ENCODE results near the gene FKBP6. TPM values are rescaled to one million over a fixed set of nuclear protein-coding genes. Genes with fewer than 3 reads are reported as not detected.
A peak's percentile ranks its signal among the peaks of the same experiment; 100 is the strongest.

Gene FKBP6
- total and polyA plus RNA-seq, 2 of the 13 experiments (the other 11 are each of a cell fraction or from before 2014, with no cell fraction given) = 0.07 to 0.20 TPM

- TF ChIP-seq KLF6 (CRISPR knock-in tag; IDR thresholded peaks at IDR 0.05) (no peak), ZFP36 (IDR thresholded peaks at IDR 0.05; ENCODE audit: borderline replicate concordance, low read depth, low read length, partially characterized antibody) (no peak), RFXANK (CRISPR knock-in tag; IDR thresholded peaks at IDR 0.05) (no peak), ZMYM2 (CRISPR knock-in tag; IDR thresholded peaks at IDR 0.05) (no peak), YEATS4 (CRISPR knock-in tag; IDR thresholded peaks at IDR 0.05; ENCODE audit: borderline replicate concordance) (peak; percentile 35; the same call in 1 of the 2 replicates), ZNF589 (CRISPR knock-in tag; conservative IDR thresholded peaks at IDR 0.05) (no peak), MZF1 (CRISPR knock-in tag; IDR thresholded peaks at IDR 0.05; ENCODE audit: borderline replicate concordance) (no peak), HNRNPK (IDR thresholded peaks at IDR 0.05; ENCODE audit: low read depth, low read length, poor library complexity, severe bottlenecking) (no peak), GABPB1 (CRISPR knock-in tag; IDR thresholded peaks at IDR 0.05) (no peak), ZNF614 (CRISPR knock-in tag; IDR thresholded peaks at IDR 0.05; ENCODE audit: borderline replicate concordance) (no peak), NCOA2 (CRISPR knock-in tag; IDR thresholded peaks at IDR 0.05) (peak; percentile 46; the same call in 1 of the 2 replicates), ZNF652 (CRISPR knock-in tag; IDR thresholded peaks at IDR 0.05; ENCODE audit: borderline replicate concordance, low read depth) (0 out of 2 replicates have a peak, but pooled peaks have one; percentile 23), ZNF703 (CRISPR knock-in tag; IDR thresholded peaks at IDR 0.05; ENCODE audit: borderline replicate concordance) (no peak), PAXIP1 (CRISPR knock-in tag; conservative IDR thresholded peaks at IDR 0.05) (peak; percentile 85), TEF (CRISPR knock-in tag; IDR thresholded peaks at IDR 0.05) (no peak), ZNF672 (CRISPR knock-in tag; IDR thresholded peaks at IDR 0.05) (no peak), SOX6 (IDR thresholded peaks at IDR 0.05) (no peak), SOX6 (CRISPR knock-in tag; IDR thresholded peaks at IDR 0.05) (peak; percentile 71), BHLHE40 (IDR thresholded peaks at IDR 0.05; ENCODE audit: low read length) (no peak), CHD4 (IDR thresholded peaks at IDR 0.05; ENCODE audit: borderline replicate concordance, low read length) (no peak), ZNF281 (CRISPR knock-in tag; IDR thresholded peaks at IDR 0.05; ENCODE audit: borderline replicate concordance) (no peak), MXD3 (CRISPR knock-in tag; IDR thresholded peaks at IDR 0.05) (no peak), HOXA7 (CRISPR knock-in tag; IDR thresholded peaks at IDR 0.05) (no peak), ZNF20 (CRISPR knock-in tag; IDR thresholded peaks at IDR 0.05) (no peak)
These were observed 15.9 kb downstream of the FKBP6 start (continued) for GRCh38 chr7:73343671-73344380.

Data from HepG2 (cell line).